Fibroblast of skin of abdomen (primary cell): ENCODE results near the gene CAPN3.

ENCODE experiments used
- DNase-seq: peaks from one replicate; pipeline ENCODE4 v3.0.0-alpha.2; 2013

The CAPN3 gene

GRCh38 chr15:42401544-42402454 is 42.5 kb downstream of the CAPN3 start:
- no peak for DNase-seq

GRCh38 chr15:42402455-42403205 is 43.3 kb downstream of the CAPN3 start:
- no peak for DNase-seq

- DNase-seq = no peak
Measured at GRCh38 chr15:42403389-42403788, 44.1 kb downstream of the CAPN3 start.

- DNase-seq = no peak
Measured at GRCh38 chr15:42404461-42405235, 45.3 kb downstream of the CAPN3 start.

GRCh38 chr15:42405863-42406482 is 46.7 kb downstream of the CAPN3 start:
- DNase-seq = peak; percentile 5

GRCh38 chr15:42408178-42408577 is 48.9 kb downstream of the CAPN3 start:
- DNase-seq = no peak

- no peak for DNase-seq
Measured at GRCh38 chr15:42409011-42409410, 49.7 kb downstream of the CAPN3 start.

GRCh38 chr15:42411884-42412283 is 52.6 kb downstream of the CAPN3 start:
- no peak for DNase-seq

- DNase-seq = no peak
Measured at GRCh38 chr15:42413920-42414319, 54.6 kb downstream of the CAPN3 start.

GRCh38 chr15:42419369-42419768 is 60.1 kb downstream of the CAPN3 start:
- no peak for DNase-seq

GRCh38 chr15:42421376-42421775 is 62.1 kb downstream of the CAPN3 start:
- no peak for DNase-seq

GRCh38 chr15:42427429-42428223 is 68.3 kb downstream of the CAPN3 start:
- DNase-seq = peak; percentile 95

- DNase-seq = peak; percentile 34
Measured at GRCh38 chr15:42444415-42445063, 85.2 kb downstream of the CAPN3 start.

GRCh38 chr15:42445551-42445950 is 86.2 kb downstream of the CAPN3 start:
- DNase-seq = no peak

GRCh38 chr15:42447599-42447998 is 88.3 kb downstream of the CAPN3 start:
- no peak for DNase-seq

- no peak for DNase-seq
Measured at GRCh38 chr15:42448281-42448680, 89.0 kb downstream of the CAPN3 start.

GRCh38 chr15:42449770-42450424 is 90.6 kb downstream of the CAPN3 start:
- DNase-seq = no peak

GRCh38 chr15:42450425-42450790 is 91.1 kb downstream of the CAPN3 start:
- no peak for DNase-seq

GRCh38 chr15:42453826-42454225 is 94.5 kb downstream of the CAPN3 start:
- no peak for DNase-seq

GRCh38 chr15:42456531-42456930 is 97.2 kb downstream of the CAPN3 start:
- DNase-seq = peak; percentile 5

- DNase-seq = peak; percentile 26
Measured at GRCh38 chr15:42456971-42457370, 97.7 kb downstream of the CAPN3 start.
